Fibroblast of mammary gland (primary cell): ENCODE data around the gene CHKB.

Source experiments
- DNase-seq: peaks from one replicate; pipeline ENCODE4 v3.0.0-alpha.2; 2010; ENCODE audit warnings: low read depth
- H3K4me3 ChIP-seq: 2 replicates; pipeline ENCODE4 v1.5.1; 2011; ENCODE audit warnings: low read depth, mild to moderate bottlenecking, low read length, moderate library complexity; ENCODE audit not compliant: control insufficient read depth
- TF ChIP-seq, protein P1 (sequence below): conservative IDR thresholded peaks from 2 replicates; pipeline ENCODE4 v1.5.1; 2011; ENCODE audit warnings: low read depth, low read length, inconsistent platforms; ENCODE audit not compliant: control insufficient read depth, insufficient read depth

The CHKB gene

DNA sequence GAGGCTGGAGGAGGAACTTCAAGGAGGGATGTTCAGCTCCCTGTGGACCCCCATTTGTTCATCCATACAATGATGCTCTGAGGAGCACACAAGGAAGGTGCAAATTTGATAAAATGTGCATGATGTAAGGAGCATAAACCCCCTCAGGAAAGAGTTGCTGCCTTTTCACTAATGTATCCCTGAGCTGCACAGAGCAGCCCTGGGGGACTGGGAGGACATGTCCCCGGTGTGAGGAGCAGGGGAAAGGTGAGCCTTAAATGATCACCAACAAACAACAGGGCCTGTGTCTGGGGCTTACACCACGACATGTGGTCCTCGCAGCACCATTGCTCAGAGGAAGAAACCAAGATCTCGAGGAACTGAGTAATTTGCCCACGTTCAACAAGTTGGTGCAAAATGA lies 14.4 kb upstream of the CHKB start:
- no peak for DNase-seq
- TF ChIP-seq, protein P1, sequence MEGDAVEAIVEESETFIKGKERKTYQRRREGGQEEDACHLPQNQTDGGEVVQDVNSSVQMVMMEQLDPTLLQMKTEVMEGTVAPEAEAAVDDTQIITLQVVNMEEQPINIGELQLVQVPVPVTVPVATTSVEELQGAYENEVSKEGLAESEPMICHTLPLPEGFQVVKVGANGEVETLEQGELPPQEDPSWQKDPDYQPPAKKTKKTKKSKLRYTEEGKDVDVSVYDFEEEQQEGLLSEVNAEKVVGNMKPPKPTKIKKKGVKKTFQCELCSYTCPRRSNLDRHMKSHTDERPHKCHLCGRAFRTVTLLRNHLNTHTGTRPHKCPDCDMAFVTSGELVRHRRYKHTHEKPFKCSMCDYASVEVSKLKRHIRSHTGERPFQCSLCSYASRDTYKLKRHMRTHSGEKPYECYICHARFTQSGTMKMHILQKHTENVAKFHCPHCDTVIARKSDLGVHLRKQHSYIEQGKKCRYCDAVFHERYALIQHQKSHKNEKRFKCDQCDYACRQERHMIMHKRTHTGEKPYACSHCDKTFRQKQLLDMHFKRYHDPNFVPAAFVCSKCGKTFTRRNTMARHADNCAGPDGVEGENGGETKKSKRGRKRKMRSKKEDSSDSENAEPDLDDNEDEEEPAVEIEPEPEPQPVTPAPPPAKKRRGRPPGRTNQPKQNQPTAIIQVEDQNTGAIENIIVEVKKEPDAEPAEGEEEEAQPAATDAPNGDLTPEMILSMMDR, result no peak
- H3K4me3 ChIP-seq, result no peak overlapping the region

GRCh38 chr22:50595189-50595588 lies 12.5 kb upstream of the CHKB start:
- TF ChIP-seq, protein P1, result no peak
- no peak for DNase-seq
- H3K4me3 ChIP-seq, result no peak overlapping the region

- no peak overlapping the region for H3K4me3 ChIP-seq
- DNase-seq, result no peak
- TF ChIP-seq, protein P1, result no peak
These were observed 4.8 kb upstream of the CHKB start for GRCh38 chr22:50587407-50587806.

DNA sequence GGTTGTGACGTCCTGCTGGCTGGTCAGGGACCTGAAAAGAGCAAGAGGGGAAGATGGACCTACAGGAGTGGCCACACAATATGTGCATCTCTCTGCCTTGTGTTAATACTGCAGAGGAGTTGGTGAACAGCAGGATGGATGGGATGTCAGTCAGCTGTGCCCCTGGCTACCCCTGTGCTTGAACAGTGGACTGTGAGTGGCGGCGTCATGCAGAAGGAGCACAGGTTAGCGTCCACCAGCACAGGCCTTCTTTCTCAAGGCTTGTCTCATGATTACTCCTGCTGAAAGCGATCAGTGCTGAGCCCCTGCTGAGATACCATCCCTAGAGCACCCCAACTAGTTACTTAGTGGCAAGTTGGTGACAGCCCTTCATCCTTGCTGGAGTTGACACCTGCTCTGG lies 3.8 kb upstream of the CHKB start:
- DNase-seq, result no peak
- H3K4me3 ChIP-seq, result no peak overlapping the region
- TF ChIP-seq, protein P1, result no peak

GRCh38 chr22:50585781-50586180 lies 3.1 kb upstream of the CHKB start:
- TF ChIP-seq, protein P1, result no peak
- DNase-seq, result no peak
- no peak overlapping the region for H3K4me3 ChIP-seq

DNA sequence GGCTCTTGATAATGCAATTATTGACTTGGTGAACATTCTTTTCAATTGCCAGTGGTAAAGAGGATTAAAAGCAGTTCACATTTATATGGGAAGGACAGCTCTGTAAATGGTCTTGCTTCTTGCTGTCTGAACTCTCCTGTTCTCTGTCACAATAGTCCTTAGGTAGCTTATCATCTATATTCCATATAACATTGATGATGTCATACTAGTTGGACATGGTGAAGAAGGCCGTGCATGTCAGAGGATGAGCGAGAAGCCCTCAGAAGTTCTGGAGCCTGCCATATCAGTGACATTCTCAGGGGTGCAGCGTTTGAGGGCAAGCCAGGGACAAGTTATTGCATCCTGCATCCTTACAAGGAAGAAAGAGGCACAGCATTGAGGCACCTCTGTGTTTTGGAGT lies 2.6 kb upstream of the CHKB start:
- H3K4me3 ChIP-seq, result no peak overlapping the region
- DNase-seq, result no peak
- TF ChIP-seq, protein P1, result no peak
